Sigmoid colon (tissue), 4 donors: Measurements from ENCODE around the gene MCC.

Experiments used
- CTCF ChIP-seq, 4 experiments: fragments of 450-650 bp in 3 of 4; fragments of 200-600 bp in 1 of 4; IDR thresholded peaks; one replicate each; pipeline ENCODE4 v1.5.1; 2016 to 2019; ENCODE audit warnings: antibody characterized with exemption in 4 of 4, mild to moderate bottlenecking in 3 of 4, moderate library complexity in 2 of 4
- EP300 ChIP-seq, 4 donors: sonication (generic); formaldehyde crosslinking; IDR thresholded peaks; one replicate each; pipeline ENCODE4 v1.6.1; 2017; ENCODE audit warnings: antibody characterized with exemption in 4 of 4
- POLR2A ChIP-seq, 2 donors: fragments of 450-650 bp; IDR thresholded peaks; one replicate each; pipeline ENCODE4 v1.6.1; 2016; ENCODE audit warnings: antibody characterized with exemption in 2 of 2, mild to moderate bottlenecking in 2 of 2, moderate library complexity in 2 of 2
- POLR2AphosphoS5 ChIP-seq, 4 donors: sonication (generic); formaldehyde crosslinking; IDR thresholded peaks; one replicate each; pipeline ENCODE4 v1.6.1; 2017; ENCODE audit warnings: antibody characterized with exemption in 4 of 4

GRCh38 chr5:113177225-113177624 is 311.0 kb downstream of the MCC start:
- TF ChIP-seq CTCF (IDR thresholded peaks at IDR 0.05) (no peak), POLR2AphosphoS5 (IDR thresholded peaks at IDR 0.05) (no peak), EP300 (IDR thresholded peaks at IDR 0.05) (no peak), POLR2A (IDR thresholded peaks at IDR 0.05) (no peak)
